ENCODE results near the gene TMTC1.
A peak's percentile ranks its signal among the peaks of the same experiment; 100 is the strongest.

Gene TMTC1

GRCh38 chr12:29738365-29738764 lies 45.4 kb downstream of the TMTC1 start:
- no peak for DNase-seq

GRCh38 chr12:29737644-29738043 lies 46.1 kb downstream of the TMTC1 start:
- DNase-seq = no peak

GRCh38 chr12:29735604-29736003 lies 48.1 kb downstream of the TMTC1 start:
- DNase-seq = no peak

GRCh38 chr12:29734734-29735133 lies 49.0 kb downstream of the TMTC1 start:
- no peak for DNase-seq

GRCh38 chr12:29734305-29734704 lies 49.4 kb downstream of the TMTC1 start:
- no peak for DNase-seq

GRCh38 chr12:29733501-29733900 lies 50.2 kb downstream of the TMTC1 start:
- DNase-seq = no peak

GRCh38 chr12:29733060-29733459 lies 50.7 kb downstream of the TMTC1 start:
- DNase-seq = no peak

GRCh38 chr12:29732593-29732992 lies 51.1 kb downstream of the TMTC1 start:
- no peak for DNase-seq

- DNase-seq = no peak
Measured at GRCh38 chr12:29732191-29732590, 51.6 kb downstream of the TMTC1 start.

GRCh38 chr12:29731591-29731990 lies 52.2 kb downstream of the TMTC1 start:
- DNase-seq = no peak

GRCh38 chr12:29730481-29730880 lies 53.3 kb downstream of the TMTC1 start:
- DNase-seq = no peak

- DNase-seq = no peak
Measured at GRCh38 chr12:29728030-29728429, 55.7 kb downstream of the TMTC1 start.

- DNase-seq = no peak
Measured at GRCh38 chr12:29726741-29727348, 56.9 kb downstream of the TMTC1 start.

- DNase-seq = no peak
Measured at GRCh38 chr12:29726321-29726692, 57.4 kb downstream of the TMTC1 start.

GRCh38 chr12:29725587-29726320 lies 58.0 kb downstream of the TMTC1 start:
- peak in 1 of 2 experiments; percentile 6 for DNase-seq

- no peak for DNase-seq
Measured at GRCh38 chr12:29722164-29722563, 61.6 kb downstream of the TMTC1 start.

GRCh38 chr12:29719381-29719780 lies 64.4 kb downstream of the TMTC1 start:
- DNase-seq = no peak

GRCh38 chr12:29717540-29718100 lies 66.1 kb downstream of the TMTC1 start:
- DNase-seq = no peak

GRCh38 chr12:29714966-29715365 lies 68.8 kb downstream of the TMTC1 start:
- DNase-seq = no peak

- no peak for DNase-seq
Measured at GRCh38 chr12:29713729-29714128, 70.0 kb downstream of the TMTC1 start.

GRCh38 chr12:29711381-29711780 lies 72.4 kb downstream of the TMTC1 start:
- no peak for DNase-seq

- DNase-seq = peak in 1 of 2 experiments; percentile 8
Measured at GRCh38 chr12:29710104-29710503, 73.6 kb downstream of the TMTC1 start.

- DNase-seq = no peak
Measured at GRCh38 chr12:29709496-29710040, 74.2 kb downstream of the TMTC1 start.

- DNase-seq = no peak
Measured at GRCh38 chr12:29709054-29709453, 74.7 kb downstream of the TMTC1 start.
